Measurements from ENCODE around the gene ZNF3.

ZNF3 gene

DNA sequence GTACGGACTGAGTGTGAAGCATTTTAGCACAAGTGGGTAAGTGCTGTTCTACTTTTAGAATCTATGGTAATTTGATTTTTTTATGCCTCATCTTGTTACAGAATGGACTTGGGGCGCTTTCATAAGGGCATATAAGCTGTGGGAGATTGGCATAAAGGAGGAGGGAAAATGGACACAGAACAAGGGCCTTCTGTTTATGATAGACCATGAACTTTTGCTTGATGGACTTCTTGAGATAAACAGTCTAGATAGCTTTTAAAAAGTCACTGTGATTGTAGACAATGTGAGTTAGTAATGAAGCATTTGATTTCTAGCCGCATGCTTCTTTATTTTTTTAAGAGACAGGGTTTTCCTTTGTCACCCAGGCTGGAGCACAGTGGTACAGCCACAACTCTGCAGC, 29.9 kb downstream of the ZNF3 start:
- TF ChIP-seq FOXP2 (optimal IDR thresholded peaks at IDR 0.05; ENCODE audit: borderline replicate concordance, extremely low read depth, extremely low read length, insufficient read depth), result no peak
- TF ChIP-seq, protein P1, sequence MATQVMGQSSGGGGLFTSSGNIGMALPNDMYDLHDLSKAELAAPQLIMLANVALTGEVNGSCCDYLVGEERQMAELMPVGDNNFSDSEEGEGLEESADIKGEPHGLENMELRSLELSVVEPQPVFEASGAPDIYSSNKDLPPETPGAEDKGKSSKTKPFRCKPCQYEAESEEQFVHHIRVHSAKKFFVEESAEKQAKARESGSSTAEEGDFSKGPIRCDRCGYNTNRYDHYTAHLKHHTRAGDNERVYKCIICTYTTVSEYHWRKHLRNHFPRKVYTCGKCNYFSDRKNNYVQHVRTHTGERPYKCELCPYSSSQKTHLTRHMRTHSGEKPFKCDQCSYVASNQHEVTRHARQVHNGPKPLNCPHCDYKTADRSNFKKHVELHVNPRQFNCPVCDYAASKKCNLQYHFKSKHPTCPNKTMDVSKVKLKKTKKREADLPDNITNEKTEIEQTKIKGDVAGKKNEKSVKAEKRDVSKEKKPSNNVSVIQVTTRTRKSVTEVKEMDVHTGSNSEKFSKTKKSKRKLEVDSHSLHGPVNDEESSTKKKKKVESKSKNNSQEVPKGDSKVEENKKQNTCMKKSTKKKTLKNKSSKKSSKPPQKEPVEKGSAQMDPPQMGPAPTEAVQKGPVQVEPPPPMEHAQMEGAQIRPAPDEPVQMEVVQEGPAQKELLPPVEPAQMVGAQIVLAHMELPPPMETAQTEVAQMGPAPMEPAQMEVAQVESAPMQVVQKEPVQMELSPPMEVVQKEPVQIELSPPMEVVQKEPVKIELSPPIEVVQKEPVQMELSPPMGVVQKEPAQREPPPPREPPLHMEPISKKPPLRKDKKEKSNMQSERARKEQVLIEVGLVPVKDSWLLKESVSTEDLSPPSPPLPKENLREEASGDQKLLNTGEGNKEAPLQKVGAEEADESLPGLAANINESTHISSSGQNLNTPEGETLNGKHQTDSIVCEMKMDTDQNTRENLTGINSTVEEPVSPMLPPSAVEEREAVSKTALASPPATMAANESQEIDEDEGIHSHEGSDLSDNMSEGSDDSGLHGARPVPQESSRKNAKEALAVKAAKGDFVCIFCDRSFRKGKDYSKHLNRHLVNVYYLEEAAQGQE (IDR thresholded peaks at IDR 0.05; ENCODE audit: insufficient read depth in 1 of 2, low read depth in 2 of 2, low read length in 2 of 2), result no peak
- TF ChIP-seq POLR2AphosphoS5 (IDR thresholded peaks at IDR 0.05; ENCODE audit: low read depth, low read length), result no peak
- TF ChIP-seq TAF1 (IDR thresholded peaks at IDR 0.05; ENCODE audit: borderline replicate concordance, insufficient read depth, low read length), result no peak
- no peak for TF ChIP-seq SIN3A (IDR thresholded peaks at IDR 0.05; ENCODE audit: borderline replicate concordance, insufficient read depth, low read length)

DNA sequence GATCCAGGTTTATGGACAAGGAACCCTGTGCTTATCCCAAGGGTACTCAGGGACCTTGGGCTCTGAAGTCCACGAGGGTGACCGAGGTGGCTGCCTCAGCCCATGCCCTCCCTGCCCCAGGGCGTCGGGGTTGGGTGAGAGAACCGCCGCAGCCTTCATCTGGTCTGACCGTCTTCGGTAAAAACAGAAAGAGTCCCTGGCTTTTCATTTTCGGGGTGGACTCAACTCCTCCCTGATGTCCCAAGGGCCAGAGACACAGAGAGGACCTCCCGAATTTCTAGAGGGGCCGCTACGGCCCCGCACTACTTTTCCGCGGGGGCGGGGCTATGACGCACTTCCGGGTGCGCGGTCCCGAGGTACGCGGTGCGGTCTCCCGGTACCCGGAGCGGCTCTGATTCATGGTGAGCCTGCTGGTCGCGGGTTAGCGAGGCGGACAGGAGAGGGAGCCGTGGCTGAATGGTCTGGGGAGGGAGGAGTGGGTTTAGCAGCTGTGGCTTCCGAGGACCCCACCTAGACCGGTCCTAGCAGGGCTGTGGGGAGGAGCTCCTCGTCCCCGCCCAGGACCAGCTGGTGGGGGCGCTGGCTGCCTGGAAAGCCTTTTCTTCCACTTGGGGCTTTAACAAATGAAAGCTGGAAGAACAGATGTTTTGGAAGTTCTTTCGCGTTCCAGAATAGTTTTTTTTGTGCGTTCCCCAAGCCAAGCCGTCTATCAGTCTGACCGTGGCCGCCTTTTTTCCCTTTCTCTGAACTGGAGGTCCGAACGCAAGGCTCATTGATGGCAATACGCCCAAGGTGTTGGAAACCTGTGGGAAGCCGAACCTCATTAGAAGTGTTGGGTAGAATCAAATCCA, 31.9 kb downstream of the ZNF3 start, which contains the start of gene ZSCAN21:
Gene ZSCAN21, plus strand, starts transcription at position 334 of the 851 bp plus-strand sequence. CDS start 7,233 bp downstream, outside the sequence.
- TF ChIP-seq SIN3A (IDR thresholded peaks at IDR 0.05; ENCODE audit: borderline replicate concordance, insufficient read depth, low read length) (no peak; the same call in 1 of the 2 replicates), TAF1 (IDR thresholded peaks at IDR 0.05; ENCODE audit: borderline replicate concordance, insufficient read depth, low read length) (peak; percentile 67; the same call in 1 of the 2 replicates), FOXP2 (optimal IDR thresholded peaks at IDR 0.05; ENCODE audit: borderline replicate concordance, extremely low read depth, extremely low read length, insufficient read depth) (no peak), POLR2AphosphoS5 (IDR thresholded peaks at IDR 0.05; ENCODE audit: low read depth, low read length) (peak; percentile 84)
- TF ChIP-seq, protein P1 (IDR thresholded peaks at IDR 0.05; ENCODE audit: insufficient read depth in 1 of 2, low read depth in 2 of 2, low read length in 2 of 2), result no peak

DNA sequence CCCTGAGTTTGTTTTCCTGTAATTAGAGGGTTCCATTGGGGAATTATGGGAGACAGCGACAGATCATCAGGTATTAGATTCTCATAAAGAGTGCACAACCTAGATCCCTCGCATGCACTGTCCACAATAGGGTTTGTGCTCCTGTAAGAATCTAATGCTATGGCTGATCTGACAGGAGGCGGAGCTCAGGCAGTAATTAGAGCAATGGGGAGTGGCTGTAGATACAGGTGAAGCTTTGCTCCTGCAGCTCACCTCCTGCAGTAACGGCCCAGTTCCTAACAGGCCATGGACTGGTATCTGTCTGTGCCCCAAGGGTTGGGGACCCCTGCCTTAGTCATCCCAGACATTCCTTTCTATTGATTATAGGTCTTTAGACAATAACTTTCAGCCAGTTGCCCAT, 32.8 kb downstream of the ZNF3 start:
- TF ChIP-seq FOXP2 (optimal IDR thresholded peaks at IDR 0.05; ENCODE audit: borderline replicate concordance, extremely low read depth, extremely low read length, insufficient read depth) (no peak), POLR2AphosphoS5 (IDR thresholded peaks at IDR 0.05; ENCODE audit: low read depth, low read length) (no peak), TAF1 (IDR thresholded peaks at IDR 0.05; ENCODE audit: borderline replicate concordance, insufficient read depth, low read length) (no peak)
- TF ChIP-seq, protein P1 (IDR thresholded peaks at IDR 0.05; ENCODE audit: insufficient read depth in 1 of 2, low read depth in 2 of 2, low read length in 2 of 2), result no peak

DNA sequence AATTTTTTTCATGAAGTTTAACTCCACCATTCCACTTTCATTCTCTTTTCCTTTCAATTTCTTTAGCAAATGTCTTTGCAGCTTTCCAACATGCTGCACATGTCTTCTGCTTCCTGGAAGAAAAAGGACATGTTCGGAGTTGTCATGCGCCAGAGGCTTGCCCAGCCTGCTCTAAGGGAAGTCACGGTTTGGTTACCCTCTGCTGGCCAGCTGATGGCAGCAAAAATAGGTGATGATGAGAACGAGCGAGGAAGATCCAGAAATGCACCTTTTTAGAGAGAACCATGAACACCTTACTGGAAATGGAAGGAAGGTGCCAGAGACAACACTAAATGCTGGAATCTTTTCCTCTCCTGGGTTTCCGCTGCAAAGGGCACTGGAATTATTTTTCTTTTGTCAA, 36.8 kb downstream of the ZNF3 start:
- TF ChIP-seq SIN3A (IDR thresholded peaks at IDR 0.05; ENCODE audit: borderline replicate concordance, insufficient read depth, low read length), result no peak
- no peak for TF ChIP-seq FOXP2 (optimal IDR thresholded peaks at IDR 0.05; ENCODE audit: borderline replicate concordance, extremely low read depth, extremely low read length, insufficient read depth)
- no peak for TF ChIP-seq TAF1 (IDR thresholded peaks at IDR 0.05; ENCODE audit: borderline replicate concordance, insufficient read depth, low read length)
- TF ChIP-seq POLR2AphosphoS5 (IDR thresholded peaks at IDR 0.05; ENCODE audit: low read depth, low read length), result no peak
- TF ChIP-seq, protein P1 (IDR thresholded peaks at IDR 0.05; ENCODE audit: insufficient read depth in 1 of 2, low read depth in 2 of 2, low read length in 2 of 2), result no peak
